ENCODE measurements around the gene LAMC3. TPM values are rescaled to one million over a fixed set of nuclear protein-coding genes. Genes with fewer than 3 reads are reported as not detected.

Gene LAMC3
- polyA plus RNA-seq, 1 of the 3 experiments (the other 2 are of a cell fraction) = 0.07 TPM

GRCh38 chr9:130977811-130978221 lies 31.2 kb upstream of the LAMC3 start:
- Histone ChIP-seq H3K27me3 (ENCODE audit: insufficient read depth) (peaks cover 17% of the 10 kb centered on the region), H4K20me1 (ENCODE audit: insufficient read depth) (no peaks in the 10 kb centered on the region), H3K9me2 (no peaks in the 10 kb centered on the region), H3F3A (replicated peaks; ENCODE audit: insufficient read depth) (no peaks in the 10 kb centered on the region), H3K4me2 (no peak overlapping the region), H3K9me3 (no peaks in the 10 kb centered on the region), H3K9ac (no peak overlapping the region), H3K27ac (ENCODE audit: low read depth in 2 of 2, low read length in 1 of 2) (no peak overlapping the region), H3K4me3 (ENCODE audit: low read depth in 2 of 2, low read length in 1 of 2) (no peak overlapping the region), H3K4me1 (ENCODE audit: control insufficient read depth in 1 of 2, insufficient read depth in 2 of 2, low read depth in 1 of 2, low read length in 1 of 2) (no peaks in the 10 kb centered on the region; a peak in 1 of 4 replicates), H2AFZ (ENCODE audit: low read depth) (no peak overlapping the region), H3K36me3 (replicated peaks in 1 of 2; ENCODE audit: control insufficient read depth in 1 of 2, insufficient read depth in 2 of 2, low read length in 1 of 2) (no peaks in the 10 kb centered on the region), H3K79me2 (ENCODE audit: insufficient read depth) (no peaks in the 10 kb centered on the region)
- ChIA-PET CTCF (interaction anchor here (1.1 kb wide), 1 partner anchor 35 kb away, joined by 4 read pairs; no protein-coding TSS in a partner anchor), POLR2A (no interaction called here)
- WGBS (ENCODE audit: low lambda C conversion rate) = 66% methylated on average over 16 of the region's 16 CpGs
- no peak for DNase-seq
- no peak for TF ChIP-seq IRF3 (IDR thresholded peaks at IDR 0.05; ENCODE audit: low read depth, low read length)
- no peak for TF ChIP-seq POLR2AphosphoS5 (IDR thresholded peaks at IDR 0.05; ENCODE audit: low read depth, low read length)
- no peak for TF ChIP-seq MXI1 (IDR thresholded peaks at IDR 0.05; ENCODE audit: low read depth, low read length)
- TF ChIP-seq TCF12 (IDR thresholded peaks at IDR 0.05) = no peak
- no peak for TF ChIP-seq RAD21 (IDR thresholded peaks at IDR 0.05; ENCODE audit: low read length)
- TF ChIP-seq EP300 (IDR thresholded peaks at IDR 0.05; ENCODE audit: borderline replicate concordance in 1 of 2, low read depth in 1 of 2, low read length in 1 of 2) = no peak
- no peak for TF ChIP-seq FOSL2 (IDR thresholded peaks at IDR 0.05; ENCODE audit: borderline replicate concordance, low read depth)

GRCh38 chr9:130979591-130980385 lies 29.2 kb upstream of the LAMC3 start:
- no peak overlapping the region for H3K4me2 ChIP-seq
- no peaks in the 10 kb centered on the region for H3K9me2 ChIP-seq
- H3K4me1 ChIP-seq (ENCODE audit: control insufficient read depth in 1 of 2, insufficient read depth in 2 of 2, low read depth in 1 of 2, low read length in 1 of 2) = no peaks in the 10 kb centered on the region; a peak in 1 of 4 replicates
- no peaks in the 10 kb centered on the region for H3F3A ChIP-seq (replicated peaks; ENCODE audit: insufficient read depth)
- H2AFZ ChIP-seq (ENCODE audit: low read depth) = no peak overlapping the region
- H3K4me3 ChIP-seq (ENCODE audit: low read depth in 2 of 2, low read length in 1 of 2) = no peak overlapping the region
- no peak overlapping the region for H3K27ac ChIP-seq (ENCODE audit: low read depth in 2 of 2, low read length in 1 of 2)
- H3K9me3 ChIP-seq = no peaks in the 10 kb centered on the region
- no peak overlapping the region for H3K9ac ChIP-seq
- H3K36me3 ChIP-seq (replicated peaks in 1 of 2; ENCODE audit: control insufficient read depth in 1 of 2, insufficient read depth in 2 of 2, low read length in 1 of 2) = no peaks in the 10 kb centered on the region
- ChIA-PET CTCF (interaction anchor here (0.9 to 4.5 kb wide), 3 partner anchors 14 to 116 kb away, joined by 3 to 32 read pairs (median 3); no protein-coding TSS in a partner anchor), POLR2A (no interaction called here)
- no peaks in the 10 kb centered on the region for H3K79me2 ChIP-seq (ENCODE audit: insufficient read depth)
- H4K20me1 ChIP-seq (ENCODE audit: insufficient read depth) = no peaks in the 10 kb centered on the region
- WGBS (ENCODE audit: low lambda C conversion rate) = 84% methylated on average over 19 of the region's 20 CpGs
- DNase-seq = no peak
- H3K27me3 ChIP-seq (ENCODE audit: insufficient read depth) = 0 out of 2 replicates have a peak, but pooled peaks cover 5% of the 10 kb centered on the region
- TF ChIP-seq TCF12 (IDR thresholded peaks at IDR 0.05) (no peak), NRF1 (IDR thresholded peaks at IDR 0.05; ENCODE audit: low read depth, low read length) (no peak), FOXJ3 (CRISPR knock-in tag; IDR thresholded peaks at IDR 0.05) (no peak), EP300 (IDR thresholded peaks at IDR 0.05; ENCODE audit: borderline replicate concordance in 1 of 2, low read depth in 1 of 2, low read length in 1 of 2) (no peak), RFX5 (IDR thresholded peaks at IDR 0.05; ENCODE audit: low read length) (no peak), MXI1 (IDR thresholded peaks at IDR 0.05; ENCODE audit: low read depth, low read length) (no peak), FOXM1 (IDR thresholded peaks at IDR 0.05; ENCODE audit: low read depth) (no peak), SIN3A (IDR thresholded peaks at IDR 0.05; ENCODE audit: borderline replicate concordance, low read depth, low read length) (no peak), TEAD4 (IDR thresholded peaks at IDR 0.05; ENCODE audit: borderline replicate concordance, insufficient read depth) (no peak), TAF1 (IDR thresholded peaks at IDR 0.05; ENCODE audit: borderline replicate concordance, low read depth, low read length) (no peak), JUND (IDR thresholded peaks at IDR 0.05) (no peak), FOSL2 (IDR thresholded peaks at IDR 0.05; ENCODE audit: borderline replicate concordance, low read depth) (no peak), RXRA (IDR thresholded peaks at IDR 0.05; ENCODE audit: borderline replicate concordance, low read depth) (no peak), POLR2AphosphoS5 (IDR thresholded peaks at IDR 0.05; ENCODE audit: low read depth, low read length) (no peak), YY1 (IDR thresholded peaks at IDR 0.05; ENCODE audit: low read depth) (no peak), MAX (IDR thresholded peaks at IDR 0.05; ENCODE audit: low read depth) (no peak), PBX3 (IDR thresholded peaks at IDR 0.05) (no peak)

Data from SK-N-SH (cell line).